ENCODE results near the gene PSMA2.

GRCh38 chr7:42906181-42906580 is 25.8 kb downstream of the PSMA2 start:
- TF ChIP-seq, protein P1, sequence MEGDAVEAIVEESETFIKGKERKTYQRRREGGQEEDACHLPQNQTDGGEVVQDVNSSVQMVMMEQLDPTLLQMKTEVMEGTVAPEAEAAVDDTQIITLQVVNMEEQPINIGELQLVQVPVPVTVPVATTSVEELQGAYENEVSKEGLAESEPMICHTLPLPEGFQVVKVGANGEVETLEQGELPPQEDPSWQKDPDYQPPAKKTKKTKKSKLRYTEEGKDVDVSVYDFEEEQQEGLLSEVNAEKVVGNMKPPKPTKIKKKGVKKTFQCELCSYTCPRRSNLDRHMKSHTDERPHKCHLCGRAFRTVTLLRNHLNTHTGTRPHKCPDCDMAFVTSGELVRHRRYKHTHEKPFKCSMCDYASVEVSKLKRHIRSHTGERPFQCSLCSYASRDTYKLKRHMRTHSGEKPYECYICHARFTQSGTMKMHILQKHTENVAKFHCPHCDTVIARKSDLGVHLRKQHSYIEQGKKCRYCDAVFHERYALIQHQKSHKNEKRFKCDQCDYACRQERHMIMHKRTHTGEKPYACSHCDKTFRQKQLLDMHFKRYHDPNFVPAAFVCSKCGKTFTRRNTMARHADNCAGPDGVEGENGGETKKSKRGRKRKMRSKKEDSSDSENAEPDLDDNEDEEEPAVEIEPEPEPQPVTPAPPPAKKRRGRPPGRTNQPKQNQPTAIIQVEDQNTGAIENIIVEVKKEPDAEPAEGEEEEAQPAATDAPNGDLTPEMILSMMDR (IDR thresholded peaks at IDR 0.05): no peak
- TF ChIP-seq POLR2A (IDR thresholded peaks at IDR 0.05): no peak

Measured in right lobe of liver (tissue), 4 donors.